HG03442 (cell line): ENCODE data around the gene KRT23.

Source experiments
- ATAC-seq: cut with Tn5 transposase; IDR thresholded peaks from one replicate; pipeline ENCODE4 v1.9.1; 2021; ENCODE audit warnings: mild to moderate bottlenecking, moderate library complexity; ENCODE audit not compliant: unreplicated experiment

KRT23 gene

GRCh38 chr17:40937384-40937819, at the start of gene KRT23:
TSS of gene KRT23 (minus strand) at chr17:40937646. CDS start at chr17:40936603, 1,043 bp downstream.
- ATAC-seq = no peak

- no peak for ATAC-seq
Observed at GRCh38 chr17:40986920-40987319, 49.5 kb upstream of the KRT23 start.

GRCh38 chr17:40984226-40984625, 46.8 kb upstream of the KRT23 start, which contains the start of gene KRT40:
TSS of gene KRT40 (minus strand) at chr17:40984326. CDS start at chr17:40984273, 53 bp downstream.
- no peak for ATAC-seq

GRCh38 chr17:40981115-40981514, 43.7 kb upstream of the KRT23 start:
- no peak for ATAC-seq

- ATAC-seq = no peak
Observed at GRCh38 chr17:40980596-40980995, 43.1 kb upstream of the KRT23 start.

GRCh38 chr17:40980117-40980516, 42.7 kb upstream of the KRT23 start:
- no peak for ATAC-seq

GRCh38 chr17:40978575-40979151, 41.2 kb upstream of the KRT23 start:
- ATAC-seq = no peak

- ATAC-seq = no peak
Observed at GRCh38 chr17:40975516-40975915, 38.1 kb upstream of the KRT23 start.

- ATAC-seq = no peak
Observed at GRCh38 chr17:40974366-40974765, 36.9 kb upstream of the KRT23 start.

- no peak for ATAC-seq
Observed at GRCh38 chr17:40967582-40967981, 30.1 kb upstream of the KRT23 start.

GRCh38 chr17:40966848-40967247, 29.4 kb upstream of the KRT23 start, which contains the start of gene KRT39:
TSS of gene KRT39 (minus strand) at chr17:40966948. CDS start at chr17:40966856, 92 bp downstream.
- no peak for ATAC-seq

- ATAC-seq = no peak
Observed at GRCh38 chr17:40963838-40964237, 26.4 kb upstream of the KRT23 start.

GRCh38 chr17:40962059-40962561, 24.7 kb upstream of the KRT23 start:
- ATAC-seq = no peak

GRCh38 chr17:40961591-40961990, 24.1 kb upstream of the KRT23 start:
- no peak for ATAC-seq

- ATAC-seq = no peak
Observed at GRCh38 chr17:40960144-40960543, 22.7 kb upstream of the KRT23 start.

GRCh38 chr17:40958086-40958953, 20.9 kb upstream of the KRT23 start:
- ATAC-seq = no peak

- no peak for ATAC-seq
Observed at GRCh38 chr17:40956401-40957254, 19.2 kb upstream of the KRT23 start.

- ATAC-seq = no peak
Observed at GRCh38 chr17:40953881-40954280, 16.4 kb upstream of the KRT23 start.

- no peak for ATAC-seq
Observed at GRCh38 chr17:40952661-40953060, 15.2 kb upstream of the KRT23 start.

GRCh38 chr17:40952154-40952553, 14.7 kb upstream of the KRT23 start:
- ATAC-seq = no peak
